ENCODE results near the gene CMSS1. TPM values are rescaled to one million over a fixed set of nuclear protein-coding genes. Genes with fewer than 3 reads are reported as not detected.

Gene CMSS1
- total and polyA plus RNA-seq, 3 donors from 2014 or later = 24.6 to 47.9 (median 24.9) TPM

DNA sequence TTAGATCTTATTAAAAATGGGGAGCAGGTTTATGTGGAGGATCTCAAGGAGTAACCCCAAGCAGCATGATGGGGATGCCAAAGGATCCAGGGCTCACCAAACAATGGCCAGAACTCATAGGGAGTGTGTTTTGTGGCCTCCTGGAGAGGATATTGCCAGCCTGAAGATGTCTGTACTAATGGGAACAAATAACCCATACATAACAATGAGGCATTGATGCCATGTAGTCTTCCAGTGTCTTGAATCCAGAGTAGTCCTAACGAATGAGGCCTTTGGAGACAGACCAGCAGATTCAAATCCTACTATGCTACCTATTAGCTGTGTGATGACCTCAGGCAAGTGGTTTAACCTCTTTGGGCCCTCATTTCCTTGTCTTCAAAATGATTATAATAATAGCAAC lies 45.0 kb upstream of the CMSS1 start:
- no peak overlapping the region for H3K4me3 ChIP-seq
- no peak overlapping the region for H3K27ac ChIP-seq
- no peaks in the 10 kb centered on the region for H3K4me1 ChIP-seq
- DNase-seq = no peak
- H3K27me3 ChIP-seq = no peaks in the 10 kb centered on the region
- H3K9me3 ChIP-seq = no peaks in the 10 kb centered on the region
- WGBS, 2 donors = 90 to 92% methylated on average over 1 of the region's 1 CpG
- no peaks in the 10 kb centered on the region for H3K36me3 ChIP-seq (ENCODE audit: low read depth, missing control alignments)
- TF ChIP-seq, protein P1, sequence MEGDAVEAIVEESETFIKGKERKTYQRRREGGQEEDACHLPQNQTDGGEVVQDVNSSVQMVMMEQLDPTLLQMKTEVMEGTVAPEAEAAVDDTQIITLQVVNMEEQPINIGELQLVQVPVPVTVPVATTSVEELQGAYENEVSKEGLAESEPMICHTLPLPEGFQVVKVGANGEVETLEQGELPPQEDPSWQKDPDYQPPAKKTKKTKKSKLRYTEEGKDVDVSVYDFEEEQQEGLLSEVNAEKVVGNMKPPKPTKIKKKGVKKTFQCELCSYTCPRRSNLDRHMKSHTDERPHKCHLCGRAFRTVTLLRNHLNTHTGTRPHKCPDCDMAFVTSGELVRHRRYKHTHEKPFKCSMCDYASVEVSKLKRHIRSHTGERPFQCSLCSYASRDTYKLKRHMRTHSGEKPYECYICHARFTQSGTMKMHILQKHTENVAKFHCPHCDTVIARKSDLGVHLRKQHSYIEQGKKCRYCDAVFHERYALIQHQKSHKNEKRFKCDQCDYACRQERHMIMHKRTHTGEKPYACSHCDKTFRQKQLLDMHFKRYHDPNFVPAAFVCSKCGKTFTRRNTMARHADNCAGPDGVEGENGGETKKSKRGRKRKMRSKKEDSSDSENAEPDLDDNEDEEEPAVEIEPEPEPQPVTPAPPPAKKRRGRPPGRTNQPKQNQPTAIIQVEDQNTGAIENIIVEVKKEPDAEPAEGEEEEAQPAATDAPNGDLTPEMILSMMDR (IDR thresholded peaks at IDR 0.05) = no peak
- TF ChIP-seq POLR2A (IDR thresholded peaks at IDR 0.05) = no peak
- intact Hi-C loops (cut with DNase I; ENCODE audit: low total_unique reads) = no loop called here

DNA sequence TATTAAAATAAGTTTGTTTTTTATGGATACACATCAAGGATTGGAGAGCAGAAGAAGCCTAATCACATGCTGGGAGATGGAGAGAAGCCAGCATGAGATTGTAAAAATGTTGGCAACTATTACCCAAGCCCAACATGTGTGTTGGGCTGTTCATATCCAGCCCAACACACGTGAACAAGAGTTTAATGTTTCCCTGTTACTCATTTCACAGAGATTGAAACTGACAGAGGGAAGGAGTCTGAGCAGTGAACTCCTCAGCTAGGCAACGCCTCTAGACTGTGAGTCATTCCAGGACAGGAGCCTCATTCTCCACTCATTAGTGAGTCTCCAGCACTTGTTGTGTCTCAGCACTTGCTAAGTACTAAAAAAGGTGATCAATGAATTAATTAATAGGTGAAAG lies 43.2 kb upstream of the CMSS1 start:
- no peak overlapping the region for H3K4me3 ChIP-seq
- no peak overlapping the region for H3K27ac ChIP-seq
- no peaks in the 10 kb centered on the region for H3K36me3 ChIP-seq (ENCODE audit: low read depth, missing control alignments)
- intact Hi-C loops (cut with DNase I; ENCODE audit: low total_unique reads) = no loop called here
- WGBS, 2 donors = 62 to 67% methylated on average over 2 of the region's 2 CpGs
- H3K4me1 ChIP-seq = no peaks in the 10 kb centered on the region
- TF ChIP-seq POLR2A (IDR thresholded peaks at IDR 0.05) = no peak
- TF ChIP-seq, protein P1 (IDR thresholded peaks at IDR 0.05) = no peak
- no peak for DNase-seq
- H3K27me3 ChIP-seq = no peaks in the 10 kb centered on the region
- H3K9me3 ChIP-seq = no peaks in the 10 kb centered on the region

DNA sequence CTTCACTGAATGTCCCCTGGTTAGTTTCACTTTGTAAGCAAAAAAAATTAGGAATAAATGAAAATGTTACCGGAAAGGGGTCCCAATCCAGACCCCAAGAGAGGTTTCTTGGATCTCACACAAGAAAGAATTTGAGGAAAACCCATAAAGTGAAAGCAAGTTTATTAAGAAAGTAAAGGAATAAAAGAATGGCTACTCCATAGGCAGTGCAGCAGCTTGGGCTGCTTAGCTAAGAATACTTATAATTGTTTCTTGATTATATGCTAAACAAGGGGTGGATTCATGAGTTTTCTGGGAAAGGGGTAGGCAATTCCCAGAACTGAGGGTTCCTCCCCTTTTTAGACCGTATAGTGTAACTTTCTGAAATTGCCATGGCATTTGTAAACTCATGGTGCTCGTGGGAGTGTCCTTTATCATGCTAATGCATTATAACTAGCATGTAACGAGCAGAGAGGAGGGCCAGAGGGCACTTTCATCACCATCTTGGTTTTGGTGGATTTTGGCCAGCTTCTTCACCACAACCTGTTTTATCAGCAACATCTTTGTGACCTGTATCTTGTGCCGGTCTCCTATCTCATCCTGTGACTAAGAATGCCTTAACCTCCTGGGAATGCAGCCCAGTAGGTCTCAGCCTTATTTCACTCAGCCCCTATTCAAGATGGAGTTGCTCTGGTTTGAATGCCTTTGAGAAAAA lies 41.0 kb upstream of the CMSS1 start:
- Histone ChIP-seq H3K9me3 (no peaks in the 10 kb centered on the region), H3K27ac (no peak overlapping the region), H3K27me3 (no peaks in the 10 kb centered on the region), H3K36me3 (ENCODE audit: low read depth, missing control alignments) (no peaks in the 10 kb centered on the region), H3K4me1 (no peaks in the 10 kb centered on the region), H3K4me3 (no peak overlapping the region)
- 68 to 72% methylated on average over 5 of the region's 5 CpGs for WGBS, 2 donors
- DNase-seq = no peak
- TF ChIP-seq, protein P1 (IDR thresholded peaks at IDR 0.05) = no peak
- TF ChIP-seq POLR2A (IDR thresholded peaks at IDR 0.05) = no peak
- intact Hi-C loops (cut with DNase I; ENCODE audit: low total_unique reads) = no loop called here

DNA sequence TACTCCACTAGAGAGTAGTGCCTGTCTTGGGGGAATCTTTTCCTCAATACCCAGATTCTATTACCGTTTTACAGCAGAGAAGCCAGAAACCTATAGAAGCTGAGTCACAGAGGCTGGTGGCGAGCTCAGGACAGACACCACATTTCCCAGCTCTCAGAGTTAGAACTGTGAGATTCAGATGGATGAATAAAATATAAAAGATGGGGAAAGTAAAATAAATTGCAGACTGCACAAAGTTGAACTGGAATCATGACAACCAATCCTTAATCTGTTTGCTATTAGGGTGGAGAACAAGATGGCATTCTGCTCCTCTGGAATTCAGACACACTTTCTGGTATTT lies 40.5 kb upstream of the CMSS1 start:
- no peak for DNase-seq
- H3K9me3 ChIP-seq = no peaks in the 10 kb centered on the region
- H3K36me3 ChIP-seq (ENCODE audit: low read depth, missing control alignments) = no peaks in the 10 kb centered on the region
- H3K27ac ChIP-seq = no peak overlapping the region
- H3K4me1 ChIP-seq = no peaks in the 10 kb centered on the region
- TF ChIP-seq, protein P1 (IDR thresholded peaks at IDR 0.05) = no peak
- TF ChIP-seq POLR2A (IDR thresholded peaks at IDR 0.05) = no peak
- 87 to 92% methylated on average over 2 of the region's 2 CpGs for WGBS, 2 donors
- intact Hi-C loops (cut with DNase I; ENCODE audit: low total_unique reads) = no loop called here
- no peak overlapping the region for H3K4me3 ChIP-seq
- no peaks in the 10 kb centered on the region for H3K27me3 ChIP-seq

DNA sequence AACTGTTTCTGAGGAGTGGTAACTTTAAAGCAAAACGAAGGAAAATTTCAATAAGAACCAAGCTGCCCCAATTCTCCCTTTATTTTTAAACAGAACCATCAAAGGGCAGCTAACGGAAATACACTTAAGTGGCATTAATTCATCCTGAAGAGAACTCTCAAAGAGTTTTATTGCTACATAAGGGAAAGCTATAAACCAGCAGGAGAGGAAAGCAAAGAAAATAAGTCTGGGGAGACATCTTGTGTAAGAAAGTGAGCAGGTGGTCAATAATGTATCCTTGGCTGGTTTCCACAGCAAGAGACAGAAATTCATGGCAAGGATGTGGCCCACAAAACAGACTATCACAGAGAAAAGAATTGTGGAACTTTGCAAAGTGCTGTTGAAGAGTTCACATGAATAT lies 40.0 kb upstream of the CMSS1 start:
- Histone ChIP-seq H3K4me3 (no peak overlapping the region), H3K27me3 (no peaks in the 10 kb centered on the region), H3K4me1 (no peaks in the 10 kb centered on the region), H3K36me3 (ENCODE audit: low read depth, missing control alignments) (no peaks in the 10 kb centered on the region), H3K9me3 (no peaks in the 10 kb centered on the region), H3K27ac (no peak overlapping the region)
- 77 to 81% methylated on average over 2 of the region's 2 CpGs for WGBS, 2 donors
- TF ChIP-seq, protein P1 (IDR thresholded peaks at IDR 0.05) = no peak
- TF ChIP-seq POLR2A (IDR thresholded peaks at IDR 0.05) = no peak
- no peak for DNase-seq
- intact Hi-C loops (cut with DNase I; ENCODE audit: low total_unique reads) = no loop called here
